Small intestine (tissue), 7 donors: ENCODE data around the gene ZHX3. TPM values are rescaled to one million over a fixed set of nuclear protein-coding genes. Genes with fewer than 3 reads are reported as not detected.

Source experiments
- DNase-seq, 2 donors: peaks; one replicate each; pipeline versions ENCODE4 v3.0.0 to v3.0.0-alpha.2; 2013
- FAIRE-seq: peaks from 2 replicates; lab custom pipeline; 2012; peaks lifted over from hg19 to GRCh38; lab: Jason Lieb, UNC
- H3K27ac ChIP-seq, 3 donors: one replicate each; pipeline ENCODE4 v1.5.1; 2013; ENCODE audit warnings: low read length in 2 of 3, mild to moderate bottlenecking in 2 of 3, control low read depth in 1 of 3, inconsistent platforms in 1 of 3, low read depth in 1 of 3, moderate library complexity in 1 of 3
- H3K27me3 ChIP-seq, 3 donors: one replicate each; pipeline ENCODE4 v1.6.1; 2013; ENCODE audit warnings: low read length in 3 of 3, inconsistent platforms in 1 of 3; ENCODE audit not compliant: control insufficient read depth in 3 of 3, insufficient read depth in 3 of 3
- H3K36me3 ChIP-seq, 3 donors: one replicate each; pipeline ENCODE4 v1.6.1; 2013; ENCODE audit warnings: low read length in 3 of 3, inconsistent platforms in 1 of 3, low read depth in 1 of 3, mild to moderate bottlenecking in 1 of 3, moderate library complexity in 1 of 3; ENCODE audit not compliant: control insufficient read depth in 3 of 3, insufficient read depth in 2 of 3
- H3K4me1 ChIP-seq, 3 donors: one replicate each; pipeline ENCODE4 v1.6.1; 2013; ENCODE audit warnings: low read length in 2 of 3, inconsistent platforms in 1 of 3, low read depth in 1 of 3, mild to moderate bottlenecking in 1 of 3, moderate library complexity in 1 of 3; ENCODE audit not compliant: control insufficient read depth in 3 of 3, insufficient read depth in 2 of 3
- H3K4me3 ChIP-seq, 3 donors: one replicate each; pipeline ENCODE4 v1.5.1; 2013; ENCODE audit warnings: low read length in 3 of 3, control low read depth in 1 of 3, inconsistent platforms in 1 of 3, low read depth in 1 of 3, mild to moderate bottlenecking in 1 of 3, moderate library complexity in 1 of 3
- H3K9me3 ChIP-seq, 2 donors: one replicate each; pipeline ENCODE4 v1.6.1; 2013; ENCODE audit warnings: low read depth in 1 of 2, low read length in 1 of 2; ENCODE audit not compliant: control insufficient read depth in 2 of 2, insufficient read depth in 1 of 2
- WGBS, 3 donors: extraction: QIAGEN DNeasy Blood & Tissue Kit; methylation state at CpG; one replicate each; pipeline ENCODE4 v1.1.7; 2013; 5-methylcytosine and 5-hydroxymethylcytosine counted together
- polyA plus RNA-seq, 4 donors: library from polyadenylated mRNA; stranded (reverse) in 3 of 4; unstranded in 1 of 4; fragments of 200-250 nt in 3 of 4; fragments of 120-200 nt in 1 of 4; gene quantifications; one replicate each; pipeline versions ENCODE4 v1.2.1 to v1.2.3, GENCODE V29; 2013
- donor health status: healthy with polysubstance abuse.
- donor health status: control.
- donor health status: control.
- donor health status: Bipolar disorder and iron deficiency.
- donor health status: healthy.

Gene ZHX3
- polyA plus RNA-seq, 4 donors = 6.0 to 18.3 (median 10.2) TPM

DNA sequence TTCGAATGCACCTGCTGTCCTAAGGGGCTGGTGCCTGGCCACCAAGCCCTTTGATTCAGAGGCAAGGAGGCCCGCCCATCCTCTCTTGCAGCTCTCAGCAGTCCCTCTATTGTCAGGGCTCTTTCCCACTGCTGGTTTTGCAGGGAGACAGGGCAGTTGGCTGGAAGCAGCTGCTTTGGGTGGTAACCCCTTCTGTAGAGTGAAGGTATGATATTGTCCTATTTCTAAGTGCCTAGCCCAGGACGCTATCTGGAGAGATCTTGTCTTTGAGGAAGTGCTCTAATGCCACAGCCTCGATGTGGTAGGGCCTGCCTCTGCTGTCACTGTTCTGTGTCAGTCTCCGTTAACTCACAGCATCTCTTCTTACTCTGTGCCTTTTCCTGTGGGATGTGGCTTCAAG lies 174.6 kb downstream of the ZHX3 start:
- 41 to 46% (median 42%) methylated on average over 5 of the region's 5 CpGs for WGBS, 3 donors
- peaks cover 27 to 57% (median 32%) of the 10 kb centered on the region in 3 donors for H3K4me1 ChIP-seq
- peak overlapping the region in 1 of 3 donors; percentile 11 for H3K27ac ChIP-seq
- no peak overlapping the region for H3K4me3 ChIP-seq
- H3K36me3 ChIP-seq = peaks cover 0 to 44% (median 0%) of the 10 kb centered on the region in 3 donors
- no peaks in the 10 kb centered on the region for H3K9me3 ChIP-seq
- H3K27me3 ChIP-seq = no peaks in the 10 kb centered on the region
- FAIRE-seq (no peak), DNase-seq (peak in 1 of 2 donors; percentile 47)

DNA sequence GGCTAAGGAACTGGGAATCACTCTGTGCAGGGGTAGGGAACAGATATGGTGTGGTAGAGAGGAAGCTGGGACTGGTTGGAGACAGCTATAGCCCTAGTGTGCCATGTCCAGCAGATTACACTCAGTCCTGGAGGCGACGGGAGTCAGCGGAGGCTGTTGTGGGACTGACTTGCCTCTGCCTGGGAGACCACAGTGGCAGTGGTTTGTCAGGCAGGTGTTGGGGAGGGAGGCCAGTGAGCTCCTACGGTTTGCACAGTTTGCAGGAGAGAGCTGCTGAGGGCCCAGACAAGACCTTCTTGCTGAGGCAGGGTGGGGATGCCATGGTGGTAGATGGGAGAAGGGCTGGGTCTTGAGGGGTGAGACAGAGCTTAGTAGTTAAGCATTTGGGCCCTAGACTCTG lies 175.3 kb downstream of the ZHX3 start:
- H3K4me1 ChIP-seq = peaks cover 27 to 53% (median 32%) of the 10 kb centered on the region in 3 donors
- WGBS, 3 donors = 45 to 63% (median 48%) methylated on average over 4 of the region's 4 CpGs
- H3K4me3 ChIP-seq = no peak overlapping the region
- peaks cover 0 to 44% (median 0%) of the 10 kb centered on the region in 3 donors for H3K36me3 ChIP-seq
- no peaks in the 10 kb centered on the region for H3K9me3 ChIP-seq
- H3K27me3 ChIP-seq = no peaks in the 10 kb centered on the region
- FAIRE-seq (no peak), DNase-seq (no peak)
- H3K27ac ChIP-seq = peak overlapping the region in 2 of 3 donors; percentile 55 to 61

DNA sequence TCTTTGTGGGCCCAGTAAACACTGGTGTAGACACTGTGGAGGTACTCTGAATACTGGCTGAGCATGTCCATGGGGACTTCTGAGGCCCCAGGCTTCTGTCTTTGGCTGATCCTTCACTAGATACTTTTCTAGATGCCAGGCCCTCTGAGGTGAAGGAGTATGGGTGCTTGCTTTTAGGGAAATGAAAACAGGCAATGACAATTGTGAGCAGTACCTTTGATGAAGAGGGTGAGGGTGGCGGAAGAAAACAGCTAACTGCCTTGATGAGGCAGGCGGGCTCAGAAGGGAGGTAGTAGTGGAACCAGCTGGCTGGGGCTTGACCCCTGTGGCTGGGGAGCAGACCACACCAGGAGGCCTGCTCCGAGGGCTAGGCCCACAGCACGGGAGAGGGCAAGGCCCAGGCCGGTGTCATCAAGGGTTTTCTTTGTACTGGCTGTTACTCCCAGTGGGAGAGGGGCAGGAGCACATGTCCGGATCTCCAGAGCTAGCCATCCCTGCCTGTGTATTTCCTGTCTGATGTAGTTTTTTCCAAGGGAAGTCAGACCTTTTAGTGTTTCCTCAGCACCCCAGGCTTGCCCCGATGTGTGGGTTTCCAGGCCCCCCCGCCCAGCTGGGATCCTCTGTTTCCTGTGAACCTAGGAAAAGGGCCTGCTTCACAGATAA lies 176.2 kb downstream of the ZHX3 start:
- DNase-seq = no peak
- Histone ChIP-seq H3K4me1 (peaks cover 23 to 48% (median 25%) of the 10 kb centered on the region in 3 donors), H3K36me3 (peaks cover 0 to 38% (median 0%) of the 10 kb centered on the region in 3 donors), H3K9me3 (no peaks in the 10 kb centered on the region), H3K27me3 (no peaks in the 10 kb centered on the region), H3K4me3 (no peak overlapping the region), H3K27ac (peak overlapping the region; percentile 4 to 84 (median 55))
- WGBS, 3 donors = 43 to 57% (median 46%) methylated on average over 8 of the region's 8 CpGs
- FAIRE-seq = no peak

DNA sequence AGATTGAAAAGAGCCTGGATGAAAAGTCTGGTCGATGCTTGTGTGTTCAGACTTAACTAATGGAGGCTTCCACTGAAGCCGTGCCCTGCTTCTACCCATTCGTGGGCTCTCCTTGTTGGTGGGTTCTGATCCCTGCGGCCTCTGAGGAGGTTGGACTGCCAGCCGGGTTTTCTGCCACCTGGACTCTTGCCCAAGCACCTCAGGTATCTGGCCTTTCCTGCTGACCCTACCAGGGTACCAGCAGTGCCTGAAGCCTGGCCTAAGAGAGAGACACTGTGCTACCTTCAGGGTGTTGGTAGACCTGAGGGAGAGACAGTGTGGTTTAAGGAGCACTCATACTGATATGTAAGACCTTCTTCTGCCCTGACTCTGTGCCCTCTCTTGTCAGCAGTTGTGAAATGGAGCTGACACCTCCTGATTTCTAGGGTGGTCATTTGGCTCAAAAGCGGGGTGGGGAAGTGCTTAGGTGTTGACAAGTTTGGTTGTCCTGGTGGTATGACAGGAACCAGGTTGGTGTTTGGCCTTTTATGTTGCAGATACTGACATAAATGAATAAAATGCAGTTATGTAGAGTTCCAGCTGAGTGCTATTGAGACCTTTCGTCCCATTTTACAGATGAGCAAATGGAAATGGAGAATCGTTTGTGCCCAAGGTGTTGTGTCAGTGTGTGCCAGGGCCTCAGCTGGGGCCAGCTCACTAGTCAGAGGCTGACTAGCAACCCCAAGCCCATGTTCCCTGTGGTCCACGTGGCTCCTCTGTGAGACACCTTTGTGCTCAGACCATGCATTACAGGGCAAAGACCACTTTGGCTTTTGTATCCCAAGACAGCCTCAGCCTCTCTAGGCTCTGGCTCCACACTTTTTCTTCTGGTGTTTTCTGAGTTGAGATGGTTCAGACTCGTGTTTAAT lies 177.1 kb downstream of the ZHX3 start:
- FAIRE-seq (no peak), DNase-seq (peak in 1 of 2 donors; percentile 63)
- peaks cover 0 to 33% (median 0%) of the 10 kb centered on the region in 3 donors for H3K36me3 ChIP-seq
- 48 to 59% (median 56%) methylated on average over 10 of the region's 10 CpGs for WGBS, 3 donors
- H3K27me3 ChIP-seq = no peaks in the 10 kb centered on the region
- H3K9me3 ChIP-seq = no peaks in the 10 kb centered on the region
- peak overlapping the region in 1 of 3 donors; percentile 4 for H3K4me3 ChIP-seq
- H3K4me1 ChIP-seq = peaks cover 17 to 47% (median 21%) of the 10 kb centered on the region in 3 donors
- peak overlapping the region; percentile 43 to 84 (median 55) for H3K27ac ChIP-seq

DNA sequence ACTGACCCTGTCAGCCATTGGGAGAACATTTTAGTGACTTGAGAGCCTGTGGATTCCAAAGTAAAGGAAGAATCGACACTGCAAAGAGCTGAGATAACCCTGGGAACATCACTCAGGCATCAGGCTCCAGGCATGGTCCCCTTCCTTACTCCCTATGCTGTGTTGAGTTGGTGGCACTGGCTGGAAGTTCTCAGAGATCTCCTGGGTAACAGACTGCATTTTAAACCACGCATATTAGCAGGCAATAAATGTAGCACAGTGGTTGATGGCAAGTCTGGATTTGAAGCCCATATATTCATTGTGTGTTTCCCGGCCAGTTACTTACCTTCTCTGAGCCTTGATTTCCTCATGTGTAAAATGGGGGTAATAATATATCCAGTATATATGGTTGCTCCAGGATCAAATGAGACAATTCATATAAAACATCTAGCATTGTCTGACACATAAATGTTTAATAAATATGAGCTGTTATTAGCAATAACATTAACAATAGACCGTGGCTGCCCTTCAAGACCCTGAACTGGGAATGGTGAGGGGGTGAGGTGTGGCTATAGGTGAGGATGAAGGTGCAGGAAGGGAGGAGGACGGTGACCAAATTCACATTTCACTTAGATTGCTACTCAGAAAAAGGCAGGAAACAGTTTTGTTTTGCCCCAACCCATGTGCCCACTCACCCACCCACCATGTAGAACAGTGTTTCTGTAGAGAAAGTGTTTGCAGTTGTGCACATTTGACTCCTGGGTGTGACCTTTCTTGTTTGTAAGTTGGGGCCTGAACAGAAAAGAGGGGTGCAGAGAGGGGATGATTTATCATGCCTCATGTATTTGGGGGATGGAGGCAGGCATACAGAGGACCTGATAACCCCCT lies 178.1 kb downstream of the ZHX3 start:
- DNase-seq (no peak), FAIRE-seq (no peak)
- peaks cover 13 to 45% (median 21%) of the 10 kb centered on the region in 3 donors for H3K4me1 ChIP-seq
- H3K27me3 ChIP-seq = no peaks in the 10 kb centered on the region
- peak overlapping the region; percentile 53 to 96 (median 94) for H3K27ac ChIP-seq
- no peaks in the 10 kb centered on the region for H3K9me3 ChIP-seq
- H3K36me3 ChIP-seq = peaks cover 0 to 27% (median 0%) of the 10 kb centered on the region in 3 donors
- peak overlapping the region in 2 of 3 donors; percentile 81 to 87 for H3K4me3 ChIP-seq
- WGBS, 3 donors = 39 to 53% (median 40%) methylated on average over 5 of the region's 5 CpGs

DNA sequence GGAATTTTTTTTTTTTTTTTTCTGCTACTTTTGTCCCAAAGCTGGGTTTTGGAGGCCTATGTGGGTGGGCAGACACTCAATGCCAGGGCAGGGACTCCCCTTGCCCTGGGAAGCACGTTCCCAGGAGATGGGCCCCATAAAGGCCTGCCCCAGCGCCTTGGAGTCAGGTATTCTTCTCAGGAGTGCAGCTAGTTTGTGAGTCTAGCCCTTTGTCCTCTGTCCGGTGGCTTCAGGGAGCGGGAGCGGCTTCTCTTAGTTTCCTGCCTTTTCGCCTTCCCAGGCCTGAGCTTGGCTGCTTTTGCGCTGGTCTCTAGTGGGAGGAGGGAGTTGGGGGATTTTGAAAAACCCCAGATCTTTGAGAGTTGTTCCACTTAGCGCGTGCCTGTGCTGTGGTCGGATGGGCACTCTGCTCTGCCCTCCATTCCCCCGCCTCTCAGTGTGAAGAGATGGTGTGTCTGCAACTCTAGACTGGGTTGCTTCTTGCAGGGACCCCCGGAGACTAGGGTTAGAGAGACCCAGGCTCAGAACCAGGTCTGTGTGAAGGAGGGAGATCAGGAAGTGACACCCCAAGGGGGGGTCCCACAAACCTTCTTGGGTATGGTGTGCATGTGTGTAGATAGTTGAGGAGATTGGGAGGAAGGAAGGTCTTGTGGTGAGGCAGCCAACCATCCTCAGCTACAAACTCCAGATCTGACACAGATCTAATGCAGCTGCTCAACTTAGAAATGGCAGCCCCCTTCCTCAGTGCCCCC lies 178.9 kb downstream of the ZHX3 start:
- peaks cover 13 to 45% (median 21%) of the 10 kb centered on the region in 3 donors for H3K4me1 ChIP-seq
- H3K27me3 ChIP-seq = no peaks in the 10 kb centered on the region
- peaks cover 0 to 24% (median 0%) of the 10 kb centered on the region in 3 donors for H3K36me3 ChIP-seq
- peak overlapping the region; percentile 93 to 96 (median 94) for H3K27ac ChIP-seq
- no peaks in the 10 kb centered on the region for H3K9me3 ChIP-seq
- 7 to 19% (median 10%) methylated on average over 12 of the region's 12 CpGs for WGBS, 3 donors
- DNase-seq = peak; percentile 66 to 67
- H3K4me3 ChIP-seq = peak overlapping the region; percentile 81 to 87 (median 82)
- no peak for FAIRE-seq

DNA sequence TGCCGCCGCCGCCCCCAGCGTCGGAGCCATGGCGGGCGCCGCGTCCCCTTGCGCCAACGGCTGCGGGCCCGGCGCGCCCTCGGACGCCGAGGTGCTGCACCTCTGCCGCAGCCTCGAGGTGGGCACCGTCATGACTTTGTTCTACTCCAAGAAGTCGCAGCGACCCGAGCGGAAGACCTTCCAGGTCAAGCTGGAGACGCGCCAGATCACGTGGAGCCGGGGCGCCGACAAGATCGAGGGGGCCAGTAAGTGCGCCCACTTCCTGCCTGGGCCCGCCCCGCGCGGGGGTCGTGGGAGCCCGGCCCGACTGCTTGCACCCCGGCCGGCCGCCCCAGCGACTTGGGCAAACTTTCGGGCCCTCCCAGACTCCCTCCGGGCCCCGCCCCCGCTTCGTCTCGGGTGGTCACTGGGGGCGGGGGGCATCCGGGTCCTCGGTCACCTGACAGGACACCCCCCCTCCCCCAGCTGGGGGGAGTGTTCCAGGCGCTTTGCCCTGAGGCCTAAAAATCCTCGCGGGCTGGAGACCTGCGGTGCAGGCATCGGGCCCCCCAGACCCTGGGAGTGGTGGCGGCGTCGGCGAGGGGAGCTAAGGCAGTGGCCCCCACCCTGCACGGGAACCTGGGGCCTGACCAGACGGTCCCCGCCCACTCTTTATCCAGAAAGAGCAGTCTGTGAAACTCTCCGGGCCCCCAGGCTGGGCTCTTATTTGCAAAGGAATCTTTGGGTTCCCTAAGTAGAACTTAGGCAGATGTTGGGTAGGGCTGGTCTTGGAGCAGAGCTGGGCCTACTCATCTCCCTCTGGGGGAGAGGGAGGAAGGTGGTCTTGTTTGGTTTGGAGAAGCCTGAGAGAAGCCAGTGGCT lies 179.7 kb downstream of the ZHX3 start:
- Histone ChIP-seq H3K27me3 (no peaks in the 10 kb centered on the region), H3K36me3 (peaks cover 0 to 18% (median 0%) of the 10 kb centered on the region in 3 donors), H3K27ac (peak overlapping the region; percentile 93 to 96 (median 94)), H3K9me3 (no peaks in the 10 kb centered on the region), H3K4me1 (peaks cover 13 to 40% (median 15%) of the 10 kb centered on the region in 3 donors), H3K4me3 (peak overlapping the region; percentile 81 to 87 (median 82))
- DNase-seq = peak; percentile 36 to 80
- FAIRE-seq = no peak
- 0 to 1% (median 0%) methylated on average over 44 to 66 of the region's 66 CpGs for WGBS, 3 donors
